HG02884 (cell line): ENCODE data around the gene GVQW3.

Source experiments
- ATAC-seq: cut with Tn5 transposase; IDR thresholded peaks from one replicate; pipeline ENCODE4 v1.9.1; 2021; ENCODE audit warnings: mild to moderate bottlenecking, moderate library complexity; ENCODE audit not compliant: unreplicated experiment

GVQW3 gene

GRCh38 chr11:76444384-76445120 lies 63.4 kb downstream of the GVQW3 start, which contains the start of gene EMSY:
Gene EMSY (plus strand): TSS chr11:76445018. CDS start chr11:76446939, 1,921 bp downstream.
- ATAC-seq, result peak; percentile 91

GRCh38 chr11:76445121-76446084 lies 64.3 kb downstream of the GVQW3 start:
- peak; percentile 37 for ATAC-seq

- ATAC-seq, result no peak
Measured at GRCh38 chr11:76448506-76448905, 67.4 kb downstream of the GVQW3 start.

GRCh38 chr11:76453248-76453647 lies 72.1 kb downstream of the GVQW3 start:
- no peak for ATAC-seq

- no peak for ATAC-seq
Measured at GRCh38 chr11:76455331-76455730, 74.2 kb downstream of the GVQW3 start.

GRCh38 chr11:76455931-76456330 lies 74.8 kb downstream of the GVQW3 start:
- ATAC-seq, result no peak

- ATAC-seq, result no peak
Measured at GRCh38 chr11:76456571-76456970, 75.4 kb downstream of the GVQW3 start.
